ENCODE results near the gene SLC25A12. TPM values are rescaled to one million over a fixed set of nuclear protein-coding genes. Genes with fewer than 3 reads are reported as not detected.
"Not testable (repeated sequence)": the region's sequence is repeated elsewhere in the genome, so short reads cannot be mapped to it uniquely, and the experiment has no call there.

Gene SLC25A12
- total and polyA plus RNA-seq, 2 donors (not counting 1 experiment from before 2014, with no cell fraction given) = 10.0 to 21.0 TPM

GRCh38 chr2:171758762-171759161, 135.3 kb downstream of the SLC25A12 start:
- POLR2A ChIA-PET; H3K27me3 ChIP-seq (replicated peaks in 1 of 4; ENCODE audit: control extremely low read depth in 1 of 4, control insufficient read depth in 3 of 4, insufficient read depth in 4 of 4, low read length in 3 of 4); CTCF ChIA-PET; H3K4me1 Mint-ChIP-seq; H2AFZ ChIP-seq (ENCODE audit: insufficient read depth, low read depth, low read length, poor library complexity, severe bottlenecking); H3K4me2 ChIP-seq (replicated peaks; ENCODE audit: low read depth, low read length, poor library complexity, severe bottlenecking); intact Hi-C loops (cut with micrococcal nuclease); H3K4me3 Mint-ChIP-seq; H3K4me1 ChIP-seq (ENCODE audit: control insufficient read depth in 2 of 2, insufficient read depth in 2 of 2, low read length in 2 of 2); ATAC-seq (ENCODE audit: low read depth); DNase-seq; H3K4me3 ChIP-seq (ENCODE audit: control extremely low read depth in 1 of 5, extremely low read depth in 1 of 5, insufficient read depth in 1 of 5, low read depth in 2 of 5, low read length in 4 of 5); H4K20me1 ChIP-seq (ENCODE audit: control insufficient read depth, insufficient read depth, low read length, poor library complexity, severe bottlenecking); H3K27ac Mint-ChIP-seq; H3K9me3 Mint-ChIP-seq (ENCODE audit: insufficient read depth); H3K79me2 ChIP-seq (ENCODE audit: control insufficient read depth, insufficient read depth, low read length); H3K9me3 ChIP-seq (ENCODE audit: control extremely low read depth in 1 of 3, control insufficient read depth in 2 of 3, insufficient read depth in 1 of 3, low read length in 2 of 3); H3K27me3 Mint-ChIP-seq; H3K27ac ChIP-seq (ENCODE audit: low read length in 2 of 2); H3K9ac ChIP-seq (ENCODE audit: low read length); H3K36me3 ChIP-seq (replicated peaks in 1 of 2; ENCODE audit: control extremely low read depth in 1 of 2, control insufficient read depth in 1 of 2, extremely low read depth in 1 of 2, insufficient read depth in 2 of 2, low read length in 1 of 2): not testable (repeated sequence)
- no CpG with 5 or more reads among the region's 1 CpG for WGBS (ENCODE audit: insufficient coverage)

GRCh38 chr2:171754254-171754939, 139.6 kb downstream of the SLC25A12 start:
- no CpG with 5 or more reads among the region's 1 CpG for WGBS (ENCODE audit: insufficient coverage)
- intact Hi-C loops (cut with micrococcal nuclease) = no loop called here
- H3K4me2 ChIP-seq (replicated peaks; ENCODE audit: low read depth, low read length, poor library complexity, severe bottlenecking) = no peak overlapping the region
- Mint-ChIP-seq H3K27me3 (no peaks in the 10 kb centered on the region), H3K4me3 (no peak overlapping the region), H3K27ac (no peak overlapping the region), H3K9me3 (ENCODE audit: insufficient read depth) (peaks cover 3% of the 10 kb centered on the region), H3K4me1 (no peaks in the 10 kb centered on the region)
- H3K36me3 ChIP-seq (replicated peaks in 1 of 2; ENCODE audit: control extremely low read depth in 1 of 2, control insufficient read depth in 1 of 2, extremely low read depth in 1 of 2, insufficient read depth in 2 of 2, low read length in 1 of 2) = peaks cover 10 to 14% of the 10 kb centered on the region in 2 experiments
- no peaks in the 10 kb centered on the region for H3K79me2 ChIP-seq (ENCODE audit: control insufficient read depth, insufficient read depth, low read length)
- ChIA-PET CTCF (no interaction called here), POLR2A (no interaction called here)
- H3K27me3 ChIP-seq (replicated peaks in 1 of 4; ENCODE audit: control extremely low read depth in 1 of 4, control insufficient read depth in 3 of 4, insufficient read depth in 4 of 4, low read length in 3 of 4) = no peaks in the 10 kb centered on the region
- H3K9ac ChIP-seq (ENCODE audit: low read length) = no peak overlapping the region
- H3K4me1 ChIP-seq (ENCODE audit: control insufficient read depth in 2 of 2, insufficient read depth in 2 of 2, low read length in 2 of 2) = no peaks in the 10 kb centered on the region
- H3K4me3 ChIP-seq (ENCODE audit: control extremely low read depth in 1 of 5, extremely low read depth in 1 of 5, insufficient read depth in 1 of 5, low read depth in 2 of 5, low read length in 4 of 5) = no peak overlapping the region
- TF ChIP-seq CTCF (IDR thresholded peaks at IDR 0.05) (no peak), EZH2 (IDR thresholded peaks at IDR 0.05; ENCODE audit: borderline replicate concordance, insufficient read depth, low read depth, low read length, poor library complexity, severe bottlenecking) (no peak)
- no peak overlapping the region for H3K27ac ChIP-seq (ENCODE audit: low read length in 2 of 2)
- H4K20me1 ChIP-seq (ENCODE audit: control insufficient read depth, insufficient read depth, low read length, poor library complexity, severe bottlenecking) = no peaks in the 10 kb centered on the region
- no peak overlapping the region for H2AFZ ChIP-seq (ENCODE audit: insufficient read depth, low read depth, low read length, poor library complexity, severe bottlenecking)
- ATAC-seq (ENCODE audit: low read depth) = no peak
- no peaks in the 10 kb centered on the region for H3K9me3 ChIP-seq (ENCODE audit: control extremely low read depth in 1 of 3, control insufficient read depth in 2 of 3, insufficient read depth in 1 of 3, low read length in 2 of 3)
- DNase-seq = no peak
